Mesodermal cell (in vitro differentiated cells): ENCODE results near the gene SORT1.
A peak's percentile ranks its signal among the peaks of the same experiment; 100 is the strongest.
"Not testable (repeated sequence)": the region's sequence is repeated elsewhere in the genome, so short reads cannot be mapped to it uniquely, and the experiment has no call there.

ENCODE experiments used
- H3K27ac ChIP-seq: 2 replicates; pipeline ENCODE4 v1.7.0; 2013; ENCODE audit warnings: mild to moderate bottlenecking, low read depth, low read length, moderate library complexity; ENCODE audit not compliant: severe bottlenecking
- H3K36me3 ChIP-seq: 2 replicates; pipeline ENCODE4 v1.7.1; 2013; ENCODE audit warnings: mild to moderate bottlenecking, low read length, moderate library complexity; ENCODE audit not compliant: control insufficient read depth, insufficient read depth
- H3K4me1 ChIP-seq: one replicate; pipeline ENCODE4 v1.7.1; 2013; ENCODE audit warnings: mild to moderate bottlenecking, low read length; ENCODE audit not compliant: insufficient read depth, control insufficient read depth, poor library complexity, severe bottlenecking
- H3K4me3 ChIP-seq: 2 replicates; pipeline ENCODE4 v1.7.0; 2013; ENCODE audit warnings: low read length, control low read depth, mild to moderate bottlenecking; ENCODE audit not compliant: insufficient read depth, poor library complexity, severe bottlenecking; ENCODE audit errors: extremely low read depth
- H3K9me3 ChIP-seq: 2 replicates; pipeline ENCODE4 v1.7.1; 2013; ENCODE audit warnings: mild to moderate bottlenecking, low read length, moderate library complexity; ENCODE audit not compliant: control insufficient read depth
- WGBS, 2 experiments: methylation state at CpG; one replicate each; pipeline ENCODE4 v1.1.5; 2013; ENCODE audit warnings: missing lambda C conversion rate in 2 of 2; ENCODE audit not compliant: insufficient coverage in 2 of 2; 5-methylcytosine and 5-hydroxymethylcytosine counted together

Gene SORT1

DNA sequence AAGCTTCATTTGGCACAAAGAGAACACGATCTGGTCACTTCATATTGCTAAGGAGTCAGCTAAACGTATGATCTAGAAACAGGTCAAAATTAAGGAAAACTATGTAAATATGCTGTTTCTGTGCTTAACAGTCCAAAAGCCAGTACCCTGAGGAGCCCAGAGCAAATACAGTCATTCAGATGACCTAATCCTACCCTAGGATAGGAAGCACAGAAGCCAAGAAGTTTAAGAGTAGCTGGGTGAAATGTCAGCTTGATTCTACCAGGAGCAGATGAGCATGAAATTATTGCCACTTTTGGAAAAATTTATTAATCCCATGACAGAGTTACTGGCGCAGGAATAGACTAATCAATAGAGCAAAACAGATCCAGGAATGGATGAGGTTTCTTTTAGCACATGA lies 18.3 kb downstream of the SORT1 start:
- 83 to 100% methylated on average over 1 to 2 of the region's 3 CpGs for WGBS, 2 experiments
- H3K4me3 ChIP-seq, result no peak overlapping the region
- H3K9me3 ChIP-seq, result peaks cover 1% of the 10 kb centered on the region
- H3K4me1 ChIP-seq, result peaks cover 16% of the 10 kb centered on the region
- H3K36me3 ChIP-seq, result no peaks in the 10 kb centered on the region
- no peak overlapping the region for H3K27ac ChIP-seq

DNA sequence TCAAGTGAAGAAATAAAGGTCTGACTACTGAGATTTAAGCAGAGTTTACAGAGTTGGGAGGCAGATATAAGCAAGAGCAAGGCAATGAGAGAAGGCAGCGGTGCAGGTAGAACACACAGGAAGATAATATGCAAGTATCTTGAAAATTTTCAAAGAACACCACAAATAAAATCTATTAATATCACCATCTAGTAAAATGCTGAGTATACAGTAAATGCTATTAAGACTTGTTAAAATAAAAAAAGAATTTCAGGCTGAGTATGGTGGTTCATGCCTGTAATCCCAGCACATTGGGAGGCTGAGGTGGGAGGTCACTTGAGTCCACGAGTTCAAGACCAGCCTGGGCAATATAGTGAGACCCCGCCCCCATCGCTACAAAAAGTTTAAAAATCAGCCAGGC lies 20.0 kb downstream of the SORT1 start:
- H3K27ac ChIP-seq, result no peak overlapping the region
- H3K36me3 ChIP-seq, result no peaks in the 10 kb centered on the region
- H3K9me3 ChIP-seq, result no peaks in the 10 kb centered on the region
- H3K4me1 ChIP-seq, result peaks cover 6% of the 10 kb centered on the region
- H3K4me3 ChIP-seq, result no peak overlapping the region
- 75 to 80% methylated on average over 1 of the region's 4 CpGs for WGBS, 2 experiments

DNA sequence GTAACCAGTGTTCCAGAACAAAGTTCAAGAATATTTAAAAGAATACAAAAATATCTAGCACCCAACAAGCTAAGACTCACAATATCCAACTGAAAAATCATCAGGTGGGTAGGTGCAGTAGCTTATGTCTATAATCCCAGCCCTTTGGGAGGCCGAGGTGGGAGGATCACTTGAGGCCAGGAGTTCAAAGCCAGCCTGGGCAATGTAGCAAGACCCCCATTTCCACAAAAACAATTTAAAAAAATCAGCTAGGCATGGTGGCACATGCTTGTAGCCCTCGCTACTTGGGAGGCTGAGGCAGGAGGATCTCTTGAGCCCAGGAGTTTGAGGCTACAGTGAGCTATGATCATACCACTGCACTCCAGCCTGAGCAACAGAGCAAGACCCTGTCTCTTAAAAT lies 24.0 kb downstream of the SORT1 start:
- not testable (repeated sequence) for H3K4me3 ChIP-seq

DNA sequence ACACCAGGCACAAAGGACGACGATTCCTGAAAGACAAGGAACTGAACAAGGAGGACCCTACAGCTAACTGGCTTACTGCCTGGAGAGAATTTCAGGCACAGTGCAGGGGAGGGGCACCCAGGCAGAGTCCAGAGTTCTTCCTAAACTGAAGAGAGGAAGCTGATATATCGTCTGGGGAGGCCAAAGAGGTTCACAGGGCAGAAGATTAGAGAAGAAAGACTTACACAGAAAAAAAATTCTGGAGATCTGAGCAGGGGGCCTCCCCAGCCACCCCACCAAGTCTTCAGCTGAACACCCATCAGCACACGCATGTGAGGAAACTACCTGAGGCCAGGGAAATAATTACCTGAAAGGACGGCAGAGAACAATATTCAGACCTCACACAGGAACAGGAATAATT lies 24.6 kb downstream of the SORT1 start:
- Histone ChIP-seq H3K4me1 (peaks cover 29% of the 10 kb centered on the region), H3K36me3 (no peaks in the 10 kb centered on the region), H3K27ac (no peak overlapping the region), H3K4me3 (no peak overlapping the region), H3K9me3 (no peaks in the 10 kb centered on the region)
- 83 to 95% methylated on average over 3 of the region's 5 CpGs for WGBS, 2 experiments

More for the DNA sequence above, 24.0 kb downstream of the SORT1 start:
- H3K27ac ChIP-seq, H3K9me3 ChIP-seq, H3K36me3 ChIP-seq: not testable (repeated sequence)
- WGBS, 2 experiments, result 100% methylated on average over 1 of the region's 2 CpGs
- peaks cover 29% of the 10 kb centered on the region for H3K4me1 ChIP-seq

DNA sequence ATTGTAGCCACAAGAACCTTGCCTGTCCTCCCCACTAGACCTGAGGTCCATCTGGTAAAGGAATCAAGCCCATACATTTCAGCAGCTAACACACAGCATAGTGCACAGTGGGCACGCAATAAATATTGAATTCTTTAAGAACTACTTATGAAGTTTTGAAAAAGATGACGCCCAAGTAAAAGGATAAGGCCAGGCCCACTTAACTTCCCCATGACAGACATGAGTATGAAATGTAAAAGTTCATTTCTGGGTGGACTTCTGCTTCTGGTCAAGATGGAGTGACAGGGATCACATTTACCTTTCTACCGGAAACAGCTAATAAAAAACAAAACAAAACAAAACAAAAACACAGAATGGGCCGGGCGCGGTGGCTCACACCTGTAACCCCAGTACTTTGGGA lies 25.4 kb downstream of the SORT1 start:
- H3K27ac ChIP-seq, result no peak overlapping the region
- H3K4me3 ChIP-seq, result no peak overlapping the region
- 86 to 100% methylated on average over 3 to 4 of the region's 6 CpGs for WGBS, 2 experiments
- H3K9me3 ChIP-seq, result no peaks in the 10 kb centered on the region
- H3K4me1 ChIP-seq, result peaks cover 29% of the 10 kb centered on the region
- H3K36me3 ChIP-seq, result no peaks in the 10 kb centered on the region

GRCh38 chr1:109371341-109371739 lies 26.4 kb downstream of the SORT1 start:
- no peak overlapping the region for H3K4me3 ChIP-seq
- H3K36me3 ChIP-seq, result no peaks in the 10 kb centered on the region
- H3K27ac ChIP-seq, result peak overlapping the region; percentile 42
- H3K4me1 ChIP-seq, result peaks cover 29% of the 10 kb centered on the region
- no peaks in the 10 kb centered on the region for H3K9me3 ChIP-seq
- WGBS, 2 experiments, result 56 to 58% methylated on average over 4 of the region's 4 CpGs

DNA sequence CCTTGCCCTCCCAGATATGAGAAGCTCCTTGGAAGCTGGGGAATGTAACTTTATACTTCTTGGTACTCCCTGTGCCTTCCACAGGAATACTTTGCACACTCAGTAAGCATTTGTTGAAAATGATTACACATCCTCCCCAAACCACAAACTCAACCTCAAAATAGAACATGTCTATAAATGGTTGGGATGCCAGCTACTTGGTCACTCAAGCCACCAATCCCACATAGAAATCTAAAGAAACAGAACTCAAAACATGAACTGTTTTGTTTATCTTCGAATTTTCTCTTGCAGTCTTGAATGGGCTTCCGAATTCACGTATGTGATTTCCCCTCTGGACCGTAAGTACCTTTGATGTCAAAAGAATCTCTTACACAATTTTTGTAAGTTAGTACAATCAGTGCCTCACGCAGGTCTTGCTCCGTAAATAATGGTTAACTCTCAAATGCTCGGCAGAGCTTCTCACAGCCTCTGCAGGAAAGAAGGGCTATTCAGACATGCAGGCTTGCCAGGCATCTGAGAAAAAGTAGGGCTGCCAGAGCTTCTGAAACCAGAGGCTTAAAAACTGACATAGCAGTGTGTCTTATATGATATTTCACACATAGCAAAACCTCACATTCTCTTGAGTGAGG lies 26.9 kb downstream of the SORT1 start:
- 84 to 89% methylated on average over 7 of the region's 7 CpGs for WGBS, 2 experiments
- peaks cover 29% of the 10 kb centered on the region for H3K4me1 ChIP-seq
- H3K27ac ChIP-seq, result peak overlapping the region; percentile 42

DNA sequence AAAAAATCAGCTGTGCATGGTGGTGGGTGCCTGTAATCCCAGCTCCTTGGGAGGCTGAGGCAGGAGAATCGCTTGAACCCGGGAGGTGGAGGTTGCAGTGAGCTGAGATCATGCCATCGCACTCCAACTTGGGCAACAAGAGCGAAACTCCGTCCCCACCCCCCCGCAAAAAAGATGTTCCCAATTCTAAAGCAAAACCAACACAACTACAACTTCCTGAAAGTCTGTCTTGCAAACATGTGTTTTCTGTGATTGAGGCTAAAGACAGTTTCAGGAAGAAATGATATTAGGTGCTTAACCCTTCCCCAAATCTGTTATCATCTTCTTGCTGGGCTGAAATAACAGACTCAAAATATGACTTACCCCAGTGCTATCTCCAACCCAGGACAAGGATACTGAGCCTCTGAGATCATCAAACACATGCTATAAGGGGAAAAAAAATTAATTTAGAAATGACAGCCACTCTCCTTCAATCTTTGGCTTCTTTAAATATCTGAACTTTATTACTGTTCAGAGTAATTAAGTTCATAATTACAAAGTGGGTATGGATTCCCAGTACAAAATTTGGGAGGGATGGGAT lies 28.5 kb downstream of the SORT1 start:
- peaks cover 3% of the 10 kb centered on the region for H3K36me3 ChIP-seq
- peaks cover 29% of the 10 kb centered on the region for H3K4me1 ChIP-seq
- H3K27ac ChIP-seq, result no peak overlapping the region

More for the DNA sequence above, 26.9 kb downstream of the SORT1 start:
- no peaks in the 10 kb centered on the region for H3K36me3 ChIP-seq
- no peak overlapping the region for H3K4me3 ChIP-seq
- no peaks in the 10 kb centered on the region for H3K9me3 ChIP-seq

DNA sequence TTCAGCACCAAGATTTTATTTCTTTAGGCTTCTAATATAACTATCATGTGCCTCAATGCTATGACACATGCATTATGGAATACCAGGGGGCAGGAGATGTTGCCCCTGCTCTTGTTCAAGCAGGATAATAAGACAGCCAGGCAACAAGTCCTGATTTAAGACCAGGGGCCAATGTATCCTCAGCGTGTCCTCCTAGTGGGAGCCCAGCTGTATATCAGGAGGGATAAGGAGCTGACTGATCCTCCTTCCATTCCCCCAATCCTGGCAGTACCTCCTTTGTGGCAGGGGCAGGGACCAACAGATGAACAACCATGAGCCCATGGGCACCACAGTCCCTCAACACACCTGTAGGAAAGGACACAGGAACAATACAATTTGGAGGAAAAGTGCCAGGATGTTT lies 29.3 kb downstream of the SORT1 start:
- Histone ChIP-seq H3K4me1 (peaks cover 28% of the 10 kb centered on the region), H3K36me3 (peaks cover 3% of the 10 kb centered on the region), H3K27ac (no peak overlapping the region), H3K9me3 (no peaks in the 10 kb centered on the region), H3K4me3 (no peak overlapping the region)
- WGBS, 2 experiments, result 100% methylated on average over 1 of the region's 1 CpG; no CpG with 5 or more reads in 1 of the 2 experiments

More for the DNA sequence above, 28.5 kb downstream of the SORT1 start:
- H3K4me3 ChIP-seq, result no peak overlapping the region
- H3K9me3 ChIP-seq, result no peaks in the 10 kb centered on the region
- WGBS, 2 experiments, result 94% methylated on average over 2 of the region's 6 CpGs; no CpG with 5 or more reads in 1 of the 2 experiments

DNA sequence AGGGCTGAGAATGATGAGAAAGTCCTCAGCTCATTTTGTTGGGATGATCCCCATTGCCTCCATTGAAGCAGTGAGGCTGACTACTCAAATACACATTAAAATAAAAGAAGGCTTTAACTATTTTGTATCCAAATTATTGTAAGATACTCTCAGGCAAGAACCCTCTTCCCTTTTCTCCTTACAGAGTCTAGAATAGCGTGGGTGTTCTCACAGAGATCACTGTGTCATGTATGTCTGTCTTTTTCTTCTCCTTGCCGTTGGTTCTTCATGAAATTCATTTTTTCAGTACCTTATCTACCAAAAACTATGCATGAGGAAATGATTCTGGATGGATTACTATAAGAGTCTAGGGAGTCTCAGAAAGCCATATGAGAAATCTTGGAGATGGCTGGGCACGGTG lies 30.1 kb downstream of the SORT1 start:
- no peak overlapping the region for H3K4me3 ChIP-seq
- peaks cover 23% of the 10 kb centered on the region for H3K4me1 ChIP-seq
- no peaks in the 10 kb centered on the region for H3K9me3 ChIP-seq
- H3K36me3 ChIP-seq, result peaks cover 3% of the 10 kb centered on the region
- no peak overlapping the region for H3K27ac ChIP-seq
- WGBS, 2 experiments, result 79 to 91% methylated on average over 1 to 2 of the region's 3 CpGs

GRCh38 chr1:109365642-109366204 lies 32.0 kb downstream of the SORT1 start:
- WGBS, 2 experiments, result 88 to 100% methylated on average over 1 to 2 of the region's 2 CpGs
- H3K4me1 ChIP-seq, result peaks cover 7% of the 10 kb centered on the region
- H3K36me3 ChIP-seq, result peaks cover 3% of the 10 kb centered on the region
- no peak overlapping the region for H3K4me3 ChIP-seq
- no peak overlapping the region for H3K27ac ChIP-seq
- H3K9me3 ChIP-seq, result no peaks in the 10 kb centered on the region
